ENCODE results near the gene MAGED2.

MAGED2 gene

GRCh38 chrX:54807524-54808108 is at the start of gene MAGED2:
TSS of gene MAGED2 (plus strand) at chrX:54807745. CDS start at chrX:54809332, 1,587 bp downstream.
- TF ChIP-seq, protein P1, sequence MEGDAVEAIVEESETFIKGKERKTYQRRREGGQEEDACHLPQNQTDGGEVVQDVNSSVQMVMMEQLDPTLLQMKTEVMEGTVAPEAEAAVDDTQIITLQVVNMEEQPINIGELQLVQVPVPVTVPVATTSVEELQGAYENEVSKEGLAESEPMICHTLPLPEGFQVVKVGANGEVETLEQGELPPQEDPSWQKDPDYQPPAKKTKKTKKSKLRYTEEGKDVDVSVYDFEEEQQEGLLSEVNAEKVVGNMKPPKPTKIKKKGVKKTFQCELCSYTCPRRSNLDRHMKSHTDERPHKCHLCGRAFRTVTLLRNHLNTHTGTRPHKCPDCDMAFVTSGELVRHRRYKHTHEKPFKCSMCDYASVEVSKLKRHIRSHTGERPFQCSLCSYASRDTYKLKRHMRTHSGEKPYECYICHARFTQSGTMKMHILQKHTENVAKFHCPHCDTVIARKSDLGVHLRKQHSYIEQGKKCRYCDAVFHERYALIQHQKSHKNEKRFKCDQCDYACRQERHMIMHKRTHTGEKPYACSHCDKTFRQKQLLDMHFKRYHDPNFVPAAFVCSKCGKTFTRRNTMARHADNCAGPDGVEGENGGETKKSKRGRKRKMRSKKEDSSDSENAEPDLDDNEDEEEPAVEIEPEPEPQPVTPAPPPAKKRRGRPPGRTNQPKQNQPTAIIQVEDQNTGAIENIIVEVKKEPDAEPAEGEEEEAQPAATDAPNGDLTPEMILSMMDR (IDR thresholded peaks at IDR 0.05), result no peak

DNA sequence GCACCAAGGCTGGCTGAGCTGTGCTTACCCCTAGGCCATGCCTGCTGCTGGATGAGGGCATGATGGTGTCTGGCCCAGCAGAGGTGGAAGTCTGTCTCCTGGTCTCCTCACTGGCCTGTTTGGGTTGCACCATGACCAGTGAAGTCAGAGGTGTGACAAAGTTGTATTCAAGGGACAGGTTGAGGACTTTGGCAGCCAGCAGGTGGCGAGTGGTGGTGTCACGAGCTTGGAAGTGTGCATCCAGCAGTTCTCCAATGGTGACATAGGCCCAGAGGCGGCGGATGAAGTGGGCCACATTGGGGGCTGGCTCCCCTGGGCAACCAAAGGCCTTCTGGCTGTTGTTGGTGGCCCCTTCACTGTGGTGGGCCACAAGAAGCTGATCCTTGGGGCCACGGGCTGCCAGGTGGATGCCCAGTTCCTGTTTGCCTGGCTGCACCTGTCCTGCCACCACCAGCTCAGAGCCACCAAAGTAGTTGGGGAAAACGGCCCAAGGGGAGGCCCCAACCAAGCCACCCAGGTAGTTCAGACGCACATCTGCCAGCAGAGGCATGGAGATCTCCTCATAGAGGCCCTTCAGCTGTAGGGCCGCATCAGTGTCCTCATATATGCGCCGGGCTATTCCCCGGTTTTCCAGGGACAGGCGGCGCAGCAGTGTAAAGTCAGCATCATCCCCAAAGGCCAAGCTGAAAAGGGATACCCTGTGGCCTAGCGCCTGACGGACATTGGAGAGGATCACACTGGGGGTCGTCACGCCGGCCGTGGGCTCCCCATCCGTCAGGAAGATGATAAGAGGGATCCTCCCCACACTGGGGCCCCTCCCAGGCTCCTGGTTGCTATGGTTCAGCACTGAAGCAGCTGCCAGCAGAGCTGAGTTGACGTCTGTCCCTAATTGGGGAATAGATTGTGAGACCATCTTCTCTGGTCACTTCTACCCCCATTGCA is 49.2 kb upstream of the MAGED2 start:
- TF ChIP-seq, protein P1 (IDR thresholded peaks at IDR 0.05), result no peak

DNA sequence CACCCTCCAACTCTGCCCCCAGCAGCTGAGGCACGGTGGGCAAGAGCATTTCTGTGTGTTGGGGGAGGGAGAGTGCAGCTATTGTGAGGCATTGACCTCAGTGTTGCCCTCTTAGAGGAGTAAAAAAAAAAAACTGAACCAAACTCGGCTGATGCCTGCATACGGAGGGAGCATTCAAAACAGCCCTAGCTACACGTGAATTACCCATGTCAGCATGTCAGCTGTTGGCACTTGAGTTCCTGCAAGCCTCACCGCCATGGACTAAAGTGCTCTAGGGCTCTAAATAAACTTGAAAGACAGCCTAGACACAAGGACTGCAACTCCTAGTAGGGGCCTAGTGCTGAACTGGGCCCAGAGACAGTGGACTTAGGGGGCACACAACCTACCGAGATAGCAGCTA is 31.5 kb upstream of the MAGED2 start:
- TF ChIP-seq, protein P1 (IDR thresholded peaks at IDR 0.05), result no peak

DNA sequence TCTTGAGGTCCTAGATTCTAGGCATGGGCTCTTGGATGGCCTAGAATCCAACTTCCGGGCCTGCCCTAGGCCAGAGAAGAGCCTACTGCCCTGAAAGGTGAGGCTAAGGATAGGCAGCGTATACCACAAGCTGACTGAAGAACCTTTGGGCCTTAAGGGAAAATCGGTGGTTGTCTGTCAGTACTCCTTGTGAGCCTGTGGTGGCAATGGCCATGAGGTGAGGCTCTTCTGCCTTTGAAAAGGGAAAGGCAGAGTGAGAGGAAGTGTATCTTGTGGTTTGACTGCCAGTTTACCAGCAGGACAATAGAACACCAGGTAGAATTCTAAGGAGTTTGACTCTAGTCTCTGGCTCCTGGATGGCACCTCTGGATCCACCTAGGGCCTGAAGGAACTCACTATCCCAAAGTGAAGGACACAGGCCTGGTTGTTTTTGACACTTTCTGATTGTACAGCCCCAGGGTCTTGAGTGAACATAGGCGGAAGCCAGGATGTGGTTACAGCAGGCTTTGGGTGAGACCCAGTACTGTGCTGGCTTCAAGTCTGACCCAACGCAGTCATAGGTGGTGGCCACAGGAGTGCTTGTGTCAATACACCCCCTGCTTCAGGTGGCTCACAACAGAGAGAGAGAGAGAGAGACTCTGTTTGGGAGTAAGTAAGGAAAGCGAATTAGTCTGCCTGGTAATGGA is 30.4 kb upstream of the MAGED2 start:
- TF ChIP-seq, protein P1 (IDR thresholded peaks at IDR 0.05), result no peak

DNA sequence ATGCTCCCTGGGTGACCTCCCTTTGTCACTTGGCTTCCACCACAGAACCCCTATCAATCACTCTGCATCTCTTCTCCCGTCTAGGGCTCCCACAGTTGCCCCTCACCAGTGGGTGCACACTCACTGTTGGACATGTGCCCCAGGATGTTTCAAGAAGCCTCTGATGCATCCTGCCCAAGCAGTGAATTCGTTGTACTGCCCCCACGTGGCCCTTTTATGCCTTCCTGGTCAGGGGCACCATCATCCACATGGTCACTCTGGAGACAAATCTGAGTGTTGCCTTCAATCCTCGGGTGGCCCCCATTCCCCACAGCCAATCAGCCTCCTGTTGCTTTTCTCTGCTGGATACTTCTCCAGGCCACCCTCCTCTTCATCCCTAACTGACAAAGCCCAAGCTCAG is 21.6 kb upstream of the MAGED2 start:
- TF ChIP-seq, protein P1 (IDR thresholded peaks at IDR 0.05), result no peak

DNA sequence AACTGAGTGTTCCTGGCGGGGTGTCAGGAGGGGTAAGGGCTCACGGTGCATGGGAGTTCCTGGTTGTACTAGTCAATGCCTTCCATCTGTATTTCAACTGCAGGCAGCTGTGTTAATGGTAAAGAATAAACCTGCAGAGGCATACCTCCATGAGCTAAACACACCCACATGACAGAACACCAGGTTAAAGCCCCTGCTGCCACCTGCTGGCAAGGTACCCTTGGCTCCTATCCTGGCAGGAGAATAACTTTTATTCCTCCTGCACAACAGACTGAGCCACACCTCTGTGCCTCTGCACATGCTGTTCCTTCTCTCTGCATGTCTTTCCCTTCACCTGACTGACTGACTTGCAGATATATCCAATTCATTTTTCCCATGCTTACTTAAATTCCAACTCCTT is 20.6 kb upstream of the MAGED2 start:
- TF ChIP-seq, protein P1 (IDR thresholded peaks at IDR 0.05), result no peak

GRCh38 chrX:54788446-54788845 is 19.1 kb upstream of the MAGED2 start:
- TF ChIP-seq, protein P1 (IDR thresholded peaks at IDR 0.05), result no peak

All from LNCAP (cell line).